ENCODE results near the gene SPRY1. TPM values are rescaled to one million over a fixed set of nuclear protein-coding genes. Genes with fewer than 3 reads are reported as not detected.

The SPRY1 gene
- total and polyA plus RNA-seq, 2 of the 8 experiments (the other 6 are each of a cell fraction or from before 2014, with no cell fraction given) = 11.7 to 56.2 TPM

GRCh38 chr4:123386609-123387008 lies 10.0 kb upstream of the SPRY1 start (continued):
- TF ChIP-seq SP1 (IDR thresholded peaks at IDR 0.05; ENCODE audit: low read depth, low read length) = no peak
- no peak for TF ChIP-seq BCL11A (IDR thresholded peaks at IDR 0.05; ENCODE audit: low read depth in 2 of 2, low read length in 2 of 2)
- no peak for TF ChIP-seq KDM1A (IDR thresholded peaks at IDR 0.05; ENCODE audit: borderline replicate concordance, low read length)
- TF ChIP-seq TCF12 (IDR thresholded peaks at IDR 0.05; ENCODE audit: low read depth, low read length) = no peak
- TF ChIP-seq MAFK (IDR thresholded peaks at IDR 0.05; ENCODE audit: low read depth, low read length) = no peak
